ENCODE results near the gene RNF220. TPM values are rescaled to one million over a fixed set of nuclear protein-coding genes. Genes with fewer than 3 reads are reported as not detected.
"Not testable (repeated sequence)": the region's sequence is repeated elsewhere in the genome, so short reads cannot be mapped to it uniquely, and the experiment has no call there.

RNF220 gene
- total RNA-seq, 1 donor from 2014 or later = 62.6 TPM

- intact Hi-C loops (cut with micrococcal nuclease) = no loop called here
- no peak for DNase-seq
- no peaks in the 10 kb centered on the region for H3K36me3 ChIP-seq
- H3K4me3 ChIP-seq = no peak overlapping the region
- no peaks in the 10 kb centered on the region for H3K9me3 ChIP-seq (replicated peaks)
- no peaks in the 10 kb centered on the region for H3K4me1 ChIP-seq
- no peak overlapping the region for H3K27ac ChIP-seq (replicated peaks)
- H3K27me3 ChIP-seq (ENCODE audit: low read depth) = peaks cover 63% of the 10 kb centered on the region
- TF ChIP-seq CTCF (IDR thresholded peaks at IDR 0.05; ENCODE audit: borderline replicate concordance) = no peak
These were observed 154.3 kb downstream of the RNF220 start for GRCh38 chr1:44559330-44559729.

- no peak for TF ChIP-seq CTCF (IDR thresholded peaks at IDR 0.05; ENCODE audit: borderline replicate concordance)
- intact Hi-C loops (cut with micrococcal nuclease) = no loop called here
- no peak for DNase-seq
- Histone ChIP-seq H3K4me1 (no peaks in the 10 kb centered on the region), H3K27ac (replicated peaks) (no peak overlapping the region), H3K9me3 (replicated peaks) (no peaks in the 10 kb centered on the region), H3K36me3 (no peaks in the 10 kb centered on the region), H3K27me3 (ENCODE audit: low read depth) (peaks cover 69% of the 10 kb centered on the region), H3K4me3 (no peak overlapping the region)
These were observed 154.9 kb downstream of the RNF220 start for GRCh38 chr1:44559913-44560312.

GRCh38 chr1:44560696-44561095 is 155.6 kb downstream of the RNF220 start:
- intact Hi-C loops (cut with micrococcal nuclease); H3K9me3 ChIP-seq (replicated peaks); DNase-seq; H3K36me3 ChIP-seq; H3K27ac ChIP-seq (replicated peaks); H3K4me3 ChIP-seq; H3K4me1 ChIP-seq: not testable (repeated sequence)
- peaks cover 76% of the 10 kb centered on the region for H3K27me3 ChIP-seq (ENCODE audit: low read depth)

GRCh38 chr1:44565259-44565750 is 160.2 kb downstream of the RNF220 start:
- DNase-seq = no peak
- intact Hi-C loops (cut with micrococcal nuclease) = no loop called here
- no peaks in the 10 kb centered on the region for H3K4me1 ChIP-seq
- H3K9me3 ChIP-seq (replicated peaks) = no peaks in the 10 kb centered on the region
- H3K27ac ChIP-seq (replicated peaks) = no peak overlapping the region
- no peak for TF ChIP-seq CTCF (IDR thresholded peaks at IDR 0.05; ENCODE audit: borderline replicate concordance)
- H3K36me3 ChIP-seq = no peaks in the 10 kb centered on the region
- H3K4me3 ChIP-seq = no peak overlapping the region
- peaks cover 65% of the 10 kb centered on the region for H3K27me3 ChIP-seq (ENCODE audit: low read depth)

GRCh38 chr1:44565833-44566232 is 160.8 kb downstream of the RNF220 start:
- no peak for TF ChIP-seq CTCF (IDR thresholded peaks at IDR 0.05; ENCODE audit: borderline replicate concordance)
- intact Hi-C loops (cut with micrococcal nuclease) = no loop called here
- no peak for DNase-seq
- H3K9me3 ChIP-seq (replicated peaks) = no peaks in the 10 kb centered on the region
- H3K36me3 ChIP-seq = no peaks in the 10 kb centered on the region
- no peak overlapping the region for H3K4me3 ChIP-seq
- no peak overlapping the region for H3K27ac ChIP-seq (replicated peaks)
- peaks cover 65% of the 10 kb centered on the region for H3K27me3 ChIP-seq (ENCODE audit: low read depth)
- H3K4me1 ChIP-seq = no peaks in the 10 kb centered on the region

- H3K27me3 ChIP-seq (ENCODE audit: low read depth) = peaks cover 61% of the 10 kb centered on the region
These were observed 161.4 kb downstream of the RNF220 start for GRCh38 chr1:44566281-44567046.

More at GRCh38 chr1:44566281-44567046, 161.4 kb downstream of the RNF220 start:
- no peak for TF ChIP-seq CTCF (IDR thresholded peaks at IDR 0.05; ENCODE audit: borderline replicate concordance)
- no peak for DNase-seq
- no peaks in the 10 kb centered on the region for H3K36me3 ChIP-seq
- no peaks in the 10 kb centered on the region for H3K9me3 ChIP-seq (replicated peaks)
- H3K4me1 ChIP-seq = no peaks in the 10 kb centered on the region
- intact Hi-C loops (cut with micrococcal nuclease) = no loop called here
- no peak overlapping the region for H3K27ac ChIP-seq (replicated peaks)
- H3K4me3 ChIP-seq = no peak overlapping the region

Measured in left ventricle myocardium inferior (tissue), 1 donor.